ENCODE results near the gene GALNTL6.

DNA sequence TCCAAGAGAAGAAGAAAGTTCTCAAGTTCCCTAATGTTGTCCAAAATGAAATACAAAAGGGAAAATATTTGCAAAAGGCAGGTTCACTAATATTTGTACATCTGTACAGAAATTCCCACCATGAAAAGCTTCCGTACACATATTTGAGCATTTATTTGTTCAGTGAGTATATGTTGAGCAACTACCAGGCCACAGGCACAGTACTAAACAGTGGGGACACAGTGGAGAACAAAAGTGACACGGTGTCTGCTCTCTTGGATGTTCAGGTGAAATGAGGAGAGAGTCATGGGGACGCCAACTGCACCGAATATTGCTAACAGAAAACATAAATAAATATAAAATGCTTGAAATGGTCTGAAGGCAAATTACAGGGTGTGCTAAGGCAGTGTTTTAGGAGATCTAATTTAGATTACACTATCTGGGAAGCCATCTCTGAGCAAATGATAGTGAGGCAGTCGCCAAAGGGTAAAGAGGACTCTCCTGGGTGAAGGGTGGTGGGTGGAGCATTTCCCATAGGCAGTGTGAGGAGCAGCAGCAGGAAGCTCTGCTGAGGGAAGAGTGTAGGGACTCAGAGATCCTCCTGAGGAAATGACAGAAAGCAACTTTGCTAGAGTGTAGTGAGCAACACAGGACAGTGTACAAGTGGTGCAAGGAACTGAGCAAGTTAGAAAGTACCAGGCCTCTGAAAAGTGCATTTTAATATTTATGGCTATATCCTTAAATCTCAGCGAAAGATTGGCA is 375.2 kb downstream of the GALNTL6 start:
- TF ChIP-seq, protein P1, sequence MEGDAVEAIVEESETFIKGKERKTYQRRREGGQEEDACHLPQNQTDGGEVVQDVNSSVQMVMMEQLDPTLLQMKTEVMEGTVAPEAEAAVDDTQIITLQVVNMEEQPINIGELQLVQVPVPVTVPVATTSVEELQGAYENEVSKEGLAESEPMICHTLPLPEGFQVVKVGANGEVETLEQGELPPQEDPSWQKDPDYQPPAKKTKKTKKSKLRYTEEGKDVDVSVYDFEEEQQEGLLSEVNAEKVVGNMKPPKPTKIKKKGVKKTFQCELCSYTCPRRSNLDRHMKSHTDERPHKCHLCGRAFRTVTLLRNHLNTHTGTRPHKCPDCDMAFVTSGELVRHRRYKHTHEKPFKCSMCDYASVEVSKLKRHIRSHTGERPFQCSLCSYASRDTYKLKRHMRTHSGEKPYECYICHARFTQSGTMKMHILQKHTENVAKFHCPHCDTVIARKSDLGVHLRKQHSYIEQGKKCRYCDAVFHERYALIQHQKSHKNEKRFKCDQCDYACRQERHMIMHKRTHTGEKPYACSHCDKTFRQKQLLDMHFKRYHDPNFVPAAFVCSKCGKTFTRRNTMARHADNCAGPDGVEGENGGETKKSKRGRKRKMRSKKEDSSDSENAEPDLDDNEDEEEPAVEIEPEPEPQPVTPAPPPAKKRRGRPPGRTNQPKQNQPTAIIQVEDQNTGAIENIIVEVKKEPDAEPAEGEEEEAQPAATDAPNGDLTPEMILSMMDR (IDR thresholded peaks at IDR 0.05), result no peak
- TF ChIP-seq EP300 (IDR thresholded peaks at IDR 0.05) (no peak), POLR2A (IDR thresholded peaks at IDR 0.05) (no peak), POLR2AphosphoS5 (IDR thresholded peaks at IDR 0.05) (no peak)

Data from stomach (tissue), 4 donors.